ENCODE measurements around the gene SAFB. TPM values are rescaled to one million over a fixed set of nuclear protein-coding genes. Genes with fewer than 3 reads are reported as not detected.
"Not testable (repeated sequence)": the region's sequence is repeated elsewhere in the genome, so short reads cannot be mapped to it uniquely, and the experiment has no call there.

The SAFB gene
- polyA plus RNA-seq, 1 donor: 192 TPM

DNA sequence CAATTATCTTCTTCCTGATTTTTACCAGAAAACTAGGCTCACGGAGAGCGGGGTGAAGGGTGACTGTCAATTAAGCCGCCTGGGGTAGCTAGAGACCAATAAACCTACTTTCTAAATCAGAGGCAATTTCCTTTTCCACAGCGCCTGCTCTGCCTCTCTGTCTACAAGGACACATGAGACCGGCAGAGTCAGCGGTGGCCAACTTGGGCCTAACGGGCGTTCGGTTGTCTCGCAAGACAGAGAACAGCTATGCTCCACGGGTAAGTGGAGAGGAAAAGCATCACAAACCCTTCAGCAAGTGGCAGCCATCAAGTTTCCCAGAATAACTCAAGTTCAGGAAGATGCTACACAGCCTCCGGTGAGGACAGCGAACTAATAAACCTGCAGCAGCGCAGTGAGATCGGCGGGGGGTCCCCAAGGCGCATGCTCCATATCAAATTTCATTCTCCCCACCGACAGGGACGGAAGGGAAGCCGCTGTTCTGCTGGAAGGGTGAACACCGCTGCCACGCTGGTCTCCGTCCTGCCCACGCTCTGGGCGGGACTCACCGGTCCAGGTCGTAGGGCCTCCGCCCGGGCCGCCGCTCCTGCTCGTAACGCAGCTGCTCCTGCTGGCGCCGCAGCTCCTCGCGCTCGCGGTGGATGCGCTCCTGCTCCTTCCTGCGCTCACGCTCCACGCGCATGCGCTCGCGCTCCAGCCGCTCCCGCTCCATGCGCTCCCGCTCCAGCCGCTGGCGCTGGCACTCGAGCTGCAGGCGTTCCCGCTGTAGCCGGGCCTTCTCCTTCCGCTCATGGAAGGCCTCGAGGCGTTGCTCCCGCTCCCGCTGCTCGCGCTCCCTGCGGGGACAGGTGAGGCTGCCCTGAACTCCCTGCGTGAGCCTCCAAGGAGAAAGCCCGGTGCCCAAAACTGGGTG is 29.3 kb upstream of the SAFB start:
- DNase-seq: no peak

DNA sequence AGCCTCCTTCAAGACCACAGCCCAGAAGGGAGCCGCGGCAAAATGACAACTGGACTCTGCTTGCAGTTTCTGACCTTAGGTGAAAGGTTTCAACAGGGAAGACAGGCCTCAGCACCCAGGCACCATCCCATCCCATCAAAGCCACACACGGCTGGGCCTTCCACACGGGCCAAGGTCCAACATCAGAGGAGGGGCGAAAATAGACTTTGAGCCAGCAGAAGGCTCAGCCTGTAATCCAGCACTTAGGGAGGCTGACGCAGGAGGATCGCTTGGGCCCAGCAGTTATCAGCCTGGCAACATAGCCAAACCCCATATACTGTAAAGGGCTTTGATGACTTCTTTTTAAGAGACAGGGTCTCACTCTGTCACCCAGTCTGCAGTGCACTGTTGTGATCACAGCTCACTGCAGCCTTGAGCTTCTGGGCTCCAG is 28.3 kb upstream of the SAFB start:
- no peak for DNase-seq

DNA sequence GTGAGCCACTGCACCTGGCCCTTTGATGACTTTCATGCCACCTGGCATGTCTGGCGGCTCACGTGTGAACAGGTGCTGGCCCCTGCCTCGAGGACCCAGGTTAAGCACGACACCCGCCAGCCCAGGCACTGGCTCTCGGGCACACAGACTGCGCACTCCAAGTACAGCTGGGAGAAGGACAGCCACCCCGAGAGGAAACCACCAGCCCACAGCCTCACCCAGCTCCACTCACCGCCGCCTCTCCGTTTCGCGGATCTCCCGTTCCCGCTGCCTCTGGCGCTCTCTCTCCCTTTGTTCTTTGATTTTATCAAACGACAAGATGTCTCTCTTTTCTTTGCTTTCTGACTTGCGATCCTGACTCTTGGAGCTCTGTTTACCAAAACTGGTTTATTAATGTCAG is 27.8 kb upstream of the SAFB start:
- DNase-seq: no peak

DNA sequence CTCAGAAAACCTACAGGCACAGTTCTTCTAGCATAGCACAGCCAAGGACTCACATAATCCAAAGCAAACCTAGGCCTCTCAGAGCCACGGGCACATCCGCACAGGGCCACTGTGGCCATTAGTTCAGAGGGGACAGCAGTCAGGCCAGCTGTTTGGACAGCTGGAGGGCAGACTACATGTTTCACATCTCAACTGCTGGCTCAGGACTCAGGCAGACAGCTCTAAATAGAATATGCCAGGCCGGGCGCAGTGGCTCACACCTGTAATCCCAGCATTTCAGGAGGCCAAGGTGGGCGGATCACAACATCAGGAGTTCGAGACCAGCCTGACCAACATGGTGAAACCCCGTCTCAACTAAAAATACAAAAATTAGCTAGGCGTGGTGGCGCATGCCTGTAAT is 27.1 kb upstream of the SAFB start:
- DNase-seq: no peak

DNA sequence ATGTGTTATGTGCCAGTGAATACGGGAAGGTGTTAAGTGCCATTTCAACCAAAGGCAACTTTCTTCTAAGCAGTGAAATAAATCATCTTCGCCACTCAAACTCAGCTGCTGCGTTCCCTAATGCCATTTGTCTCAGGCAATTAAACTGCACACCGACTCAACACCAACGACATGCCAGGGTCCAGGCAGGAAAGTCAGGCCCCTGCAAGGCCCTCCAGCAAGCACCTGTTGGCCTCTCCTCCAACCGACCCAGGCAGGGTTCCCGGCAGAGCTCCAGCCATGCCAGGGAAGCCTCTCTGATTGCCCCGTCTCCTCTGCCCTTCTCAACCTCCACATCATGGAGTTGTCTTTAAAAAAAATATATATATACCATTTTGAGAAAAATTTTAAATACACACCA is 22.1 kb upstream of the SAFB start:
- no peak for DNase-seq

DNA sequence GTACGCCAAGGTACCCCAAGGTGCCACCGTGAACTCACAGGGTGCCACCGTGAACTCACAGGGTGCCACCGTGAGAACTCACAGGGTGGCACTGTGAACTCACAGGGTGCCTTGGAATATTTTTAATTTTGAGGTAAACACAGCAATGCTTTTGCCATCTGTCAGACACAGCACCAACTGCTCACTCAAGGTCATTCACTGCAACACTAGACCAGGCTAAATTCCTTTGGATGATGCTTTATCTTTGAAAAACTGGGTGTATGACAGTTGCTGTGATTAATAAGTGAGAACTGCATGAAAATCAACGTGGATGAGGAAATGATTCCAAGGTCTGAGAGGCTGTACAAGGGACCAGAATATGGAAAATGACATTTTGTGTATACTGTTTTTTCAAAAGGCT is 19.3 kb upstream of the SAFB start:
- no peak for DNase-seq

DNA sequence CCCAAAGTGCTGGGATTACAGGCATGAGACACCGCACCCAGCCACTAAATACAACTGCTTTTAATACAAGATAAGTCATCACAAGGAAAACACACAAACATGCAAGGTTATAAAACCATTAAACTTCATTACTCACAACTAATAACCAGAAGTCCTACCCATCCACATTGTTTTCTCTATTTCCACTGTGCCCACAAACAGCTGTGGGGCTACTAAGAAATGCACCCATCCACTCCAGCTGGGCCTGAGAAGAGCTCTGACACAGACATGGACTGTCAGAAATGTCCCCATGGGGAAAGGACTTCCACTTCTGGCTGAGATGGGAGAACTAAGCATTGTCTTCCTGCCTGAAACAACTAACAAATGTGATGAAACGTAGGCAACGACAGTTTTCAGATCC is 17.5 kb upstream of the SAFB start:
- DNase-seq: no peak

DNA sequence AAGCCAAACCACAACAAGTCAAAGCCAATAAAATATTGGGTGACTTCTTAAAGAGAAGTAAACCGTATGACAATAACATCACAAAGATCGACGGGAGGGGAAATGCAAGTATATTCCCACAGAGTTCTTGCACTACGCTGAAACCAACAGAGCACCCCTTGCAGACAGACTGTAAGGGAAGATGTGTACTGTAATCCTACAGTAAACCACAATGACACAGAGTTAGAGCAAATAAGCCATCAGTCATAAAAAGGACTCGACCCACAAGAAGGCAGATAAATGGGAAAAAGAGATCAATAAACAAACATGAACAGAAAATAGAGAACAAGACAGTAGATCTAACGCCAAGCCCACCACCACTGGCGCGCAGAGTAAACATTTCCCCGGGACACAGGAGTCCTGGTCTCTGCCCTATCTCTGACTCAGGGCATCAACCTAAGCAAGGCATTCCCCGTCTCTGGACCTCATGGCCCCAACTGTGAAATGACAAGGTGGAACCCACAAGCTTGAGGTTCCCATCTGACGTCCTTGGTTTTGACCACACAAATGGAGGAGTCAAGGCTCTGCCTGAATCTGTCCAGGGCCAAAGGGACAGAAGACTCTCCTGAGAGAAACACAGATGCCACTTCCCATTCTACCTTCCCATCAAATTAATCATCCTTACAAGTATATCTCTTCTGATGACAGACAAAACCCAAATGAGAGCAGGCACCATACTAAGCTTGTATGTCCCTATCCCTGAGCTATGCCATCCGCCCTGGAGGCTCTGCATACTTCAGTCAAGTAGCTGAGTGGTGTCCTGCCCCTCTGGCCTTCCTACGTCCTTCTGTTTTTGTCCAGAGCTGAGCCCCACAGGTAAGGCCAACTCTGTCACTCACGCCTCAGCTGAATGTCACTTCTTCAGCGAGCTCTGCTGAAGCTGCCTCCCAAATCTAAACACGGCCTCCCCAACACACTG is 15.3 kb upstream of the SAFB start:
- DNase-seq: no peak

DNA sequence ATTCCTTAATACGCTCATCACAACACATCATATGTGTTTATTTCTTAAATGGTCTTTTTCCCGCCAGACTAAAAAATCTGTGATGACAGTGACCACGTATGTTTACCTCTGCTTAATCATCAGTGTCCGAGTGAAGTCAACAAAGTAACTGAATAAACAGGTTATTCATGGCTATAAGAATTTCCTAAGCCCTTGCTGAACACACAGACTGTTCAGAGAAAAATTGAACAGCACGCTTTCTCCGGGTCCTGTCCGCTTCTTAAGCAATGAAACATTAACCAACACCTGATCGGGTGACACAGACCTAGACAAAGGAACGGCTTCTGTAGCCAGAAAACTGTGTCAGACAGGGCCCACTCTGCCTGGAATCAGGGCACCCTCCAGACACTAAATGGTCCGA is 14.6 kb upstream of the SAFB start:
- DNase-seq: no peak

DNA sequence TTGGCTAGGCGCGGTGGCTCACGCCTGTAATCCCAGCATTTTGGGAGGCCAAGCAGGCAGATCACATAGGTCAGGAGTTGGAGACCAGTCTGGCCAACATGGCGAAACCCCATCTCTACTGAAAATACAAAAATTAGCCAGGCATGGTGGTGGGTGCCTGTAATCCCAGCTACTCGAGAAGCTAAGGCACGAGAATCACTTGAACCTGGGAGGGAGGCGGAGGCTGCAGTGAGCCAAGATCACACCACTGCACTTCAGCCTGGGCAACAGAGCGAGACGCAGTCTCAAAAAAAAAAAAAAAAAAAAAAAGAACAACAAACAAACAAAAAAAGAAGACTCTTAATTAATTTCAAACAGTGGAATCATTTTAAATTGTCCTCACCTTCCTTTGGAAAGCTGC is 14.1 kb upstream of the SAFB start:
- not testable (repeated sequence) for DNase-seq

DNA sequence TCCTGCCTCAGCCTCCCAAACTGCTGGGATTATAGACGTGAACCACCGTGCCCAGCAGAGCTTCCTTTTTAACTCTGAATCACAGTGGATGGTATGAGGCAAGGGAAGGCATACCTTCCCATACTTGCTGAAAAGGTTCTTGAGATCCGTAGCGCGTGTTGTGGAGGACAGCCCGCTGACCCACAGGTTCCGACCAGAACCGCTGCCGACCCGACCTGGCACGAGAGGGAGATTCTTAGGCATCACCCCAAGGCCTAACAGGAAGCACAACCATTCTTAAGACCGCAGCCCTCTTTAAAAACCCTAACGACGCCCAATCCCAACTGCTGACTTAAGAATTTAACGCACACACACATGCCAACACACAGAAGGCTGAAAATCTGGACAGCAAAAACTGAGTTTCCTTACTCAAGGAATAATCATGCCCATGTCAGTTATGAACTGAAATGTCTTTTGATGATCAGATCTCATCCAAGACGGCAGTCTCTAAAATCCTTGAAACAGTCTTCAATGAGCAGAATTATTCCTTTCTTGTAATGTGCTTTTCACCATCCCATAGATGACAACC is 12.9 kb upstream of the SAFB start:
- DNase-seq: no peak

DNA sequence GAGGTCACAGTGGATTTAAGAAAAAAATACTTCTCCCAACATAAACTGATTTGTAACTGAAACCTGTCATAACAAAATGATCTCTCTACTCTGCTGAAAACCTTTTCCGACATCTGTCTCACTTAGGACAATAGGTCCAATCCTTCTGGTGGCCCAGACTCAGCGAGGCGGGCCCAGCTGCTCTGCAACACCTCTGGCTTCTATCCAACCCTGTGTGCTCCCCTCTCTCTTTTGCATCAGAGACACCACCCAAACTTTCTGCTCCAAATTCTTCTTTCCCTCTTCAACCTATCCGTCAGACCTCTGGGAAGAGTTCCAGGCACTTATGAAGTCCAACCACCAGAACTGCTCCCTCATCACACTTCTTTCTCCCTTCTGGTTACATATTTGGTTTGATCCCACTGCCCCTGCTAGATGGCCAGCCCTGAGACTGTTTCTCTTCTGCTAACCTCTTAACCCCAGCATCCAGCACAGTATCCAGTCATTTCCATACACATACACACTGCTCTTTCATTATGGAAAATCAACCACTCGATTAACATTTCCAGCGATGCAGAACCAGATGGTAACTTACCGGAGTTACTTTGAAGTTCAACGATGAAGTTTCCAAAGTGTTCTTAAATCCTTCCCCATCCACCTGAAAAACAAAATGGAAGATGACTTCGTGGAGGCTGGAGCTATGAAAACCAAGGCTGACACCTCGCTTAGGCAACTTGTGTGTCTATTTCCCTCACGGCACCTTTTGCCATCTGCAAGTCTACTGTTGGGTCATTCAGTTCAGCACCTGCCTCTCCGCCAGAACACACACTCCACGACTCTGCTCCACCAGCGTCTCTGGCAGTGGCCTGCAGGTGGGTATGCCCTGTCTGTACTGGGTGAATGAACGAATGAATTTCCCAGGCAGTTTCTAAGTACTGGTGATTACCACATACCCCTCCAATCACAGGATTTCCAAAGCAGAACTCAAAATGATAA is 9.7 kb upstream of the SAFB start:
- DNase-seq: no peak

DNA sequence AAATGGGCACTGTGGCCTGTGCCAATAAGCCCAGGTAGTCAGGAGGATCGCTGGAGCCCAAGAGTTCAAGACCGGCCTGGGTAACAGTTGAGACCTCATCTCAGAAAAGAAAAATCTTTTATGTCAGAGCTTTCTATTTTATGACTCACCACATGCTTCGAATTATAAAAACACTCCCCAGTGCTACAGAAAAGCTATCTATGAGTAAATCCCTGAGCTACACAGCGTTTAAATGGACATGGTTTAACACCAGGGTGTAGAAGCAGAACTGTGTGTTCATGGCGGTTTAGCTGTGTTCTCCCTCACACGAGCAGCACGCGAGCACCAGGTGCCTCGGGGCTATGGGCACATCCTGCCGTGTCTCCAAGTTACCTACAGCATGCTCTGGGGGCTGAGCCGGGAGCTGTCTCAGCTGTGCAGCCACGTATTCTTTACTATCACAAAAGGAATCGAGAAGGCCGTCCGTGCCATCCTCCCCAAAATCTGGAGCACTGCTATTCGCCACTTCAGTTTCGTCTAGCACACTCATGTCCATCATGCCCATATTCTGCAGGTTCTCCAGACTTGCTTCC is 7.0 kb upstream of the SAFB start:
- no peak for DNase-seq

DNA sequence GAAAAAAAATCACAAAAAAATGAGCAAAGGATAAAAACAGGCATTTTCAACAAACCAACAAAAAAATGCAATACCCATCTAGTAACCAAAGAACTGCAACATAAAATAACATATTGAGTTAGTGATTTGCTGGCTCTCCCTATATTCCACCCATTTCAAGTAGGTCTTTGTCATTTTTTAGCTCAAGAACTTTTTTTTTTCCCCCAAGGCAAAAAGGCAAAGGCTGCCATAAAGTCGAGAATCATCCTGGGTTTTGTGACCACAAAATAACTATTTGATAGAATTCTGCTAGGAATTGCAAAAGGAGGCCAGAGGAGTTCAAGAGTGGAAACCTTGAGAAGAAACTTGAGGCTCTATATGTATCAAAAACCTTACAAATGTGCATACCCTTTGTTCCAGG is 5.8 kb upstream of the SAFB start:
- no peak for DNase-seq

DNA sequence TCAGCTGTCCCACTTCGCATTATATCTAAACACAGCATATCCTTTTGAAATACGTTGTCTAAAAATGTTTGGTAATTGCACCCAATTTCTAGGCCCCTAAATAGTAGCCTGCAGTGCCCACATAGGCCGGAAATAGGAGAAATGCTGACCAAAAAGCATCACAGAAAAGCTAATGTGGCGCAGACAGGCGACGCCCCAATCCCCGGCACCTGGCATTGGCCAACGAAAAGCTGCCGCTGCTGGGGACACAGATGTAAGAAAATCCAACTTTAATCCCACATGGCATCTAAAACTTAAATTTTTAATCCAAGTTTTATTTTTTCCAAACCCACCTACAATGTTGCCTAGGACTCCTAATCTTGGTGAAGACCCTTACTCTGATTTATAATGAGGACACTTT is 4.3 kb upstream of the SAFB start:
- DNase-seq: no peak

DNA sequence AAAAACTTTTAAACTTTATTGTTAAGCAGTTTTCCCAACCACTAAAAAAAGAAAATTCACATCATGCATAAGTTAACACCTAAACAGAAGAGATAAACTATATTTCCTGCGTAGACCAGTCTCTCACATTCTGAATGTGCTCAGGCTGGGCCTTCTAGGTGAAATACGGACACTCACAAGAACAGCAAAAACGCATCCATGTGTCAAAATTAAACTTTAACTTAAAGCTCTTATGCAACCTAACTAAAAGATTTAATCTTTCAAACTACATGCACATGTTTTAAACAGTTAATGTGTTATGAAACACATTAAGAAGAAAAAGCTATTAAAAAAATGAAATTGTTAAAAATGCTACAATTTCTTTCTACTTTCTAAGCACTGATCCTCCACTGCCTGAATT is 2.9 kb upstream of the SAFB start:
- no peak for DNase-seq

DNA sequence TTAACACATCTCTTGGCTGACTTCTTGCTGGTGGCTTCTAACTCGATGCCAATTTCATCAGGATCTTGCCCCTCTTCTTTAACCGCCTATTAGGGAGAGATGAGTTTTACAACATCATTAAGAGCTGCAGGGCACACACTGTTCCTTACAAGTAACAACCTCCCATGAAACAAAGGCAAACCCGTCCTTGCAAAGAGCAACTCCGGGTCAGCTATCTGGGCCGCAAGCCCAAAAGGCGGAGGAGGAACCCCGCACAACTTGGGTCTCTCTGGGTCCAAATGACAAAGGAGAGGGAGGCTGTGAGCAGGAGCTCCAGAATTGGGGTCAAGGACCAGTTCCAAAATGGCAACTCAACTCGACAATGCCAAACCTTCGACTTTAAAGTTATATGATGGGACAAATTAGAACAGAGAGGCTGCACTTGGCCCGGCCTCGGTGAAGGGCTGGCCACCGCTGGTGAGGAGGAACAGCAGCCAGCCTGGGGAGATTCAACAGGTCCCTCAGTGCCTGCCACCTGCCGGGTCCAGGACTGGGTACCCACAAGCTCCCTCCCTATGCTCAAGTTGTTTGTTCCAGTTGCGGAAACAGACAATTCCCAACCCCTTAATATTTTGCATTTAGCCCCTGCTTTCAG is 1.5 kb upstream of the SAFB start:
- no peak for DNase-seq

DNA sequence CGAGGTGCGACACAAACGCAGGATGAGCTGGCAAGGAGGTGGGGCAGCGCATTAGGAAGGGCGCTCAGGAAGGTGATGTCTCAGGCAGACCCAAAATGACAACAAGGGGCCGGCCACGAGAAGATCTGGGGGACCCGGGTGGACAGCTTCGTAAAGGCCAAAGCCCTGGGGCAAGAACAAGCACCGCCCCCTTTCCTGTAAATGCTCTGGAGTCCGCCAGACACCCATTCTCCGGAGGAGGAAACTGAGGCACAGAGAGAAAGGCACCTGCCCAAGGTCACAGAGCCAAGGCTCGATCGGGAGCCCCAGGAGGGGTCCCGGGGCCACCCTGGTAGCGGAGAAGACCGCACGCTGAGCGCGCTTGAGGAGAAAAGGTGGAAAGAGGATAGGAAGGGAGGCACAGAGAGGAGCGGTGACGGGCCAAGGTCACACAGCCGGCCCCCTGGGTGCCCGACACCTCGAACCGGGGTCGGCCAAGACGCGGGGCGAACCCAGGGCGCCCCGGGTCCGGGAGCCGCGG is 878 bp upstream of the SAFB start:
- no peak for DNase-seq

DNA sequence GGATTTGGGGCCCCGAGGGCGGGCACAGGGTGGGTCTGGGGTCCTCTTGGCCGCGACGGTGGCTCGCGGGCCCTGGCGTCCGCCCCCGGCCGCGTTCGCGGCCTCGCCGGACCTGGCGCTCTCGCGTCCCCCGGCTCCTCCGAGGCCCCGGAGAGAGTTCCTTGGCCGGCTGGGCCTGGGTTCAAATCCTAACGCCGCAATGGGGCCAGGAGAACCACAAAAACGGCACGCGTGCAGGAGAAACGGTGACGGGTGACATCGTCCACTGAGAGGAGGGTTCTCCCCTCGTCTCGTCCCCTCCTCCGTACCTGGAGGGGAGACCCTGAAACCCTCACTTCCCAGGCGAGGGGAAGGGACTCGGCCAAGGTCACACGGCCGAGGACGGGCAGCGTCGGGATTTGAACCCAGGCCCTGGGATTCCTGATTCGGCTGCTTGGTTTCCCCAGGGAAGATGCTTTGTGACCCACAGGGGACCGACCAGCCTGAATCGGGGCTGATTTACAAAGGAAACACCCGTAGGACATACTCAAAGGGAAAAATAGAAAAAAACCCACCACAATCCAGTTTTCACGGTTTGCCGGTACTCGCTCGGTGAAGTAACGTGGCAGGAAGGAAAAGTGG is 624 bp downstream of the SAFB start:
- no peak for DNase-seq
